Coronary artery (tissue), 2 donors: ENCODE results near the gene MUC13.
"Not testable (repeated sequence)": the region's sequence is repeated elsewhere in the genome, so short reads cannot be mapped to it uniquely, and the experiment has no call there.

Experiments used
- DNase-seq: peaks from one replicate; pipeline ENCODE4 v3.0.0-alpha.2; 2017; ENCODE audit warnings: low spot score
- H3K27ac ChIP-seq, 2 donors: fragments of 200-600 bp; sonication (generic); one replicate each; pipeline ENCODE4 v1.5.1; 2016 to 2019
- H3K4me3 ChIP-seq: fragments of 200-600 bp; sonication (generic); 2 replicates; pipeline ENCODE4 v1.5.1; 2016; ENCODE audit warnings: mild to moderate bottlenecking, moderate library complexity
- CTCF ChIP-seq: fragments of 200-600 bp; sonication (generic); IDR thresholded peaks from one replicate; pipeline ENCODE4 v1.5.1; 2019; ENCODE audit warnings: antibody characterized with exemption

Gene MUC13

GRCh38 chr3:124964387-124964786 is 29.8 kb upstream of the MUC13 start:
- DNase-seq: no peak
- TF ChIP-seq CTCF: no peak
- H3K27ac ChIP-seq: no peak overlapping the region
- H3K4me3 ChIP-seq: no peak overlapping the region

- Histone ChIP-seq H3K27ac (no peak overlapping the region), H3K4me3 (no peak overlapping the region)
- no peak for DNase-seq
- TF ChIP-seq CTCF: no peak
Observed at GRCh38 chr3:124963755-124964154, 29.2 kb upstream of the MUC13 start.

GRCh38 chr3:124962403-124962940 is 27.9 kb upstream of the MUC13 start:
- Histone ChIP-seq H3K4me3 (no peak overlapping the region), H3K27ac (no peak overlapping the region)
- no peak for DNase-seq
- TF ChIP-seq CTCF: no peak

GRCh38 chr3:124960698-124961097 is 26.1 kb upstream of the MUC13 start:
- Histone ChIP-seq H3K27ac (no peak overlapping the region), H3K4me3 (no peak overlapping the region)
- no peak for DNase-seq
- TF ChIP-seq CTCF: no peak

GRCh38 chr3:124960105-124960504 is 25.6 kb upstream of the MUC13 start:
- DNase-seq: no peak
- H3K27ac ChIP-seq: no peak overlapping the region
- no peak for TF ChIP-seq CTCF
- no peak overlapping the region for H3K4me3 ChIP-seq

- not testable (repeated sequence) for H3K4me3 ChIP-seq, DNase-seq, H3K27ac ChIP-seq
Observed at GRCh38 chr3:124957951-124958350, 23.4 kb upstream of the MUC13 start.

GRCh38 chr3:124952282-124952855 is 17.8 kb upstream of the MUC13 start:
- no peak overlapping the region for H3K27ac ChIP-seq

More at GRCh38 chr3:124952282-124952855, 17.8 kb upstream of the MUC13 start:
- no peak for TF ChIP-seq CTCF
- no peak overlapping the region for H3K4me3 ChIP-seq
- no peak for DNase-seq
